C4-2B (cell line): ENCODE measurements around the gene PCDHGA2.

Source experiments
- ZFX ChIP-seq: fragments of 450-650 bp; IDR thresholded peaks from 2 replicates; pipeline ENCODE4 v1.6.1; 2017
- TF ChIP-seq, protein P1 (sequence below): fragments of 450-650 bp; conservative IDR thresholded peaks from 2 replicates; pipeline ENCODE4 v1.5.1; 2017; ENCODE audit warnings: mild to moderate bottlenecking

DNA sequence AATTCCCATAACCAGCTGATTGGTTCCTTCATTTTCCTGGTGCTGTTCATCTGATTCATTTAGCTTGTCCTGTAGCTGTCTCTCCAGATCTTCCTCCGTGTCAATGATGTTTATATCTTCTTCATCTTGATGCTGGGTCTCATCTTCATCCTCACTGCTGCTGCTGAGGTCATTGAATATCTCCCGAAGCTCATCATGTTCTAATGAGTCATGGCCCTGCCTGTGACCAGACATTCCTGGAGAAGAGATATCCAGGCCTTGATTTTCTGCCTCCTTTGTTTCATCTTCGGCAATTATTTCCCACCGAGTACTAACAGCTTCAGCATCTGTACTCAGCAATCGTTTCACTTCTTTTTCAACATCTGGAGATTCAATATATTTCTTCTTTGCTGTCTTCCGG is 19.4 kb upstream of the PCDHGA2 start:
- TF ChIP-seq, protein P1, sequence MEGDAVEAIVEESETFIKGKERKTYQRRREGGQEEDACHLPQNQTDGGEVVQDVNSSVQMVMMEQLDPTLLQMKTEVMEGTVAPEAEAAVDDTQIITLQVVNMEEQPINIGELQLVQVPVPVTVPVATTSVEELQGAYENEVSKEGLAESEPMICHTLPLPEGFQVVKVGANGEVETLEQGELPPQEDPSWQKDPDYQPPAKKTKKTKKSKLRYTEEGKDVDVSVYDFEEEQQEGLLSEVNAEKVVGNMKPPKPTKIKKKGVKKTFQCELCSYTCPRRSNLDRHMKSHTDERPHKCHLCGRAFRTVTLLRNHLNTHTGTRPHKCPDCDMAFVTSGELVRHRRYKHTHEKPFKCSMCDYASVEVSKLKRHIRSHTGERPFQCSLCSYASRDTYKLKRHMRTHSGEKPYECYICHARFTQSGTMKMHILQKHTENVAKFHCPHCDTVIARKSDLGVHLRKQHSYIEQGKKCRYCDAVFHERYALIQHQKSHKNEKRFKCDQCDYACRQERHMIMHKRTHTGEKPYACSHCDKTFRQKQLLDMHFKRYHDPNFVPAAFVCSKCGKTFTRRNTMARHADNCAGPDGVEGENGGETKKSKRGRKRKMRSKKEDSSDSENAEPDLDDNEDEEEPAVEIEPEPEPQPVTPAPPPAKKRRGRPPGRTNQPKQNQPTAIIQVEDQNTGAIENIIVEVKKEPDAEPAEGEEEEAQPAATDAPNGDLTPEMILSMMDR: no peak
- no peak for TF ChIP-seq ZFX
